WTC11 (cell line): Measurements from ENCODE around the gene USP7. TPM values are rescaled to one million over a fixed set of nuclear protein-coding genes. Genes with fewer than 3 reads are reported as not detected.
A peak's percentile ranks its signal among the peaks of the same experiment; 100 is the strongest.

ENCODE experiments used
- ATAC-seq: fragments of 200-7000 bp; cut with Tn5 transposase; 2 replicates; pipeline ENCODE4 v1.10.0; 2021; ENCODE audit warnings: mild to moderate bottlenecking, moderate library complexity
- CTCF ChIA-PET: fragments of 300-600 bp; sonication (Branson Sonifier 250); formaldehyde crosslinking; loops from one replicate; lab custom pipeline; 2021; ENCODE audit warnings: antibody characterized with exemption; lab: Charles Lee
- POLR2A ChIA-PET: fragments of 350-600 bp; sonication (Branson Sonifier 250); formaldehyde crosslinking; loops from one replicate; lab custom pipeline; 2021; ENCODE audit warnings: antibody characterized with exemption; lab: Charles Lee
- DNase-seq: peaks from one replicate; pipeline ENCODE4 v3.0.0; 2021; ENCODE audit warnings: low spot score
- H3K27ac Mint-ChIP-seq: 2 replicates; pipeline ENCODE4 v1.8.0; 2021; ENCODE audit warnings: mixed read lengths
- H3K27me3 Mint-ChIP-seq: 2 replicates; pipeline ENCODE4 v1.8.0; 2021; ENCODE audit warnings: low read depth, mild to moderate bottlenecking, moderate library complexity, mixed read lengths
- H3K36me3 Mint-ChIP-seq: 2 replicates; pipeline ENCODE4 v1.8.0; 2021; ENCODE audit warnings: mixed read lengths
- H3K4me1 Mint-ChIP-seq: 2 replicates; pipeline ENCODE4 v1.8.0; 2022; ENCODE audit warnings: mixed read lengths
- H3K4me3 Mint-ChIP-seq: 2 replicates; pipeline ENCODE4 v1.8.0; 2021; ENCODE audit warnings: mild to moderate bottlenecking, moderate library complexity, mixed read lengths
- H3K9me3 Mint-ChIP-seq: 2 replicates; pipeline ENCODE4 v1.8.0; 2021; ENCODE audit warnings: mixed read lengths
- AR ChIP-seq: fragments of 250-450 bp; sonication (Bioruptor Pico); IDR thresholded peaks from 2 replicates; pipeline ENCODE4 v1.9.0; 2021; ENCODE audit warnings: mild to moderate bottlenecking
- ATF2 ChIP-seq: sonication (generic); formaldehyde crosslinking; IDR thresholded peaks from 2 replicates; pipeline ENCODE4 v1.8.1; 2022; ENCODE audit warnings: low read depth, missing genetic modification reagents, borderline replicate concordance
- ELF4 ChIP-seq: sonication (generic); formaldehyde crosslinking; IDR thresholded peaks from 2 replicates; pipeline ENCODE4 v1.8.1; 2022; ENCODE audit warnings: low read depth, mild to moderate bottlenecking, moderate library complexity, missing genetic modification reagents
- FOXJ3 ChIP-seq: sonication (generic); formaldehyde crosslinking; IDR thresholded peaks from 2 replicates; pipeline ENCODE4 v1.9.0; 2021; ENCODE audit warnings: missing genetic modification reagents, mild to moderate bottlenecking, borderline replicate concordance
- GABPB1 ChIP-seq: sonication (generic); formaldehyde crosslinking; IDR thresholded peaks from 2 replicates; pipeline ENCODE4 v1.8.1; 2023; ENCODE audit warnings: mild to moderate bottlenecking, missing genetic modification reagents
- GTF2I ChIP-seq: fragments of 250-450 bp; sonication (Bioruptor Pico); conservative IDR thresholded peaks from 2 replicates; pipeline ENCODE4 v1.4.0; 2021; ENCODE audit warnings: mild to moderate bottlenecking
- NFE2L1 ChIP-seq: sonication (generic); formaldehyde crosslinking; IDR thresholded peaks from 2 replicates; pipeline ENCODE4 v1.8.1; 2023; ENCODE audit warnings: missing genetic modification reagents
- NR1H2 ChIP-seq: sonication (generic); formaldehyde crosslinking; IDR thresholded peaks from 2 replicates; pipeline ENCODE4 v1.9.0; 2021; ENCODE audit warnings: mild to moderate bottlenecking, moderate library complexity, missing genetic modification reagents
- PRDM15 ChIP-seq: sonication (generic); formaldehyde crosslinking; IDR thresholded peaks from 2 replicates; pipeline ENCODE4 v1.8.0; 2022; ENCODE audit warnings: missing genetic modification reagents
- ZNF121 ChIP-seq: sonication (generic); formaldehyde crosslinking; IDR thresholded peaks from 2 replicates; pipeline ENCODE4 v1.8.0; 2023; ENCODE audit warnings: missing genetic modification reagents
- ZNF396 ChIP-seq: fragments of 250-450 bp; sonication (Bioruptor Pico); IDR thresholded peaks from 2 replicates; pipeline ENCODE4 v1.8.0; 2021; ENCODE audit warnings: mild to moderate bottlenecking, moderate library complexity, borderline replicate concordance
- ZNF425 ChIP-seq: fragments of 250-450 bp; sonication (Bioruptor Pico); conservative IDR thresholded peaks from 2 replicates; pipeline ENCODE4 v1.9.0; 2021; ENCODE audit warnings: mild to moderate bottlenecking
- ZNF532 ChIP-seq: fragments of 250-450 bp; sonication (Bioruptor Pico); IDR thresholded peaks from 2 replicates; pipeline ENCODE4 v1.9.0; 2021; ENCODE audit warnings: mild to moderate bottlenecking, borderline replicate concordance
- total RNA-seq: library from RNA; stranded (reverse); gene quantifications from 3 replicates; pipeline ENCODE4 v1.2.3, GENCODE V29; 2021

USP7 gene
- total RNA-seq, 1 experiment from 2014 or later = 211 TPM

- TF ChIP-seq ELF4 (CRISPR knock-in tag) = no peak
- no peak for TF ChIP-seq NFE2L1 (CRISPR knock-in tag)
- no peak for TF ChIP-seq FOXJ3 (CRISPR knock-in tag)
These were observed 3.1 kb upstream of the USP7 start (continued) for GRCh38 chr16:8966817-8967131.

GRCh38 chr16:8964462-8964861, 756 bp upstream of the USP7 start:
- H3K27ac Mint-ChIP-seq = no peak overlapping the region
- peaks cover 6% of the 10 kb centered on the region for H3K36me3 Mint-ChIP-seq
- H3K27me3 Mint-ChIP-seq = peaks cover 9% of the 10 kb centered on the region
- H3K4me3 Mint-ChIP-seq = peak overlapping the region; percentile 61
- ATAC-seq (no peak), DNase-seq (no peak)
- POLR2A ChIA-PET = interaction anchor here (0.5 to 1.0 kb wide), 3 partner anchors 25 to 127 kb away, joined by 3 to 4 read pairs (median 3); partner anchors contain the start of gene CARHSP1
- CTCF ChIA-PET = interaction anchor here (0.8 to 2.2 kb wide), 4 partner anchors 28 to 175 kb away, joined by 3 to 24 read pairs (median 12); no protein-coding TSS in a partner anchor
- no peaks in the 10 kb centered on the region for H3K9me3 Mint-ChIP-seq
- H3K4me1 Mint-ChIP-seq = peaks cover 55% of the 10 kb centered on the region
- TF ChIP-seq ZNF396 (0 out of 2 replicates have a peak, but pooled peaks have one; percentile 25), ELF4 (CRISPR knock-in tag) (no peak), ZNF425 (CRISPR knock-in tag) (no peak), GABPB1 (CRISPR knock-in tag) (peak; percentile 37; the same call in 1 of the 2 replicates)
- TF ChIP-seq, all 79 proteins: peak for 2

- ChIA-PET CTCF (interaction anchor here (1.5 to 3.7 kb wide), 4 partner anchors 15 to 50 kb away, joined by 3 to 34 read pairs (median 16); no protein-coding TSS in a partner anchor), POLR2A (no interaction called here)
- DNase-seq = no peak
- Mint-ChIP-seq H3K4me1 (peaks cover 66% of the 10 kb centered on the region), H3K9me3 (no peaks in the 10 kb centered on the region), H3K4me3 (0 out of 2 replicates have a peak overlapping the region, but pooled peaks have one; percentile 28), H3K27ac (no peak overlapping the region), H3K36me3 (peaks cover 6% of the 10 kb centered on the region), H3K27me3 (peaks cover 9% of the 10 kb centered on the region)
- no peak for ATAC-seq
- TF ChIP-seq GTF2I (CRISPR knock-in tag) (no peak), ZNF121 (CRISPR knock-in tag) (no peak), AR (CRISPR knock-in tag) (no peak), ATF2 (CRISPR knock-in tag) (no peak), NR1H2 (CRISPR knock-in tag) (no peak), ZNF532 (no peak), PRDM15 (CRISPR knock-in tag) (no peak)
These were observed 491 bp downstream of the USP7 start for GRCh38 chr16:8963010-8963820.
